Measurements from ENCODE around the gene LRP2. TPM values are rescaled to one million over a fixed set of nuclear protein-coding genes. Genes with fewer than 3 reads are reported as not detected.

LRP2 gene
- total and polyA plus RNA-seq, 2 donors (not counting 1 experiment from before 2014, with no cell fraction given) = under 0.01 TPM; not detected in 1

DNA sequence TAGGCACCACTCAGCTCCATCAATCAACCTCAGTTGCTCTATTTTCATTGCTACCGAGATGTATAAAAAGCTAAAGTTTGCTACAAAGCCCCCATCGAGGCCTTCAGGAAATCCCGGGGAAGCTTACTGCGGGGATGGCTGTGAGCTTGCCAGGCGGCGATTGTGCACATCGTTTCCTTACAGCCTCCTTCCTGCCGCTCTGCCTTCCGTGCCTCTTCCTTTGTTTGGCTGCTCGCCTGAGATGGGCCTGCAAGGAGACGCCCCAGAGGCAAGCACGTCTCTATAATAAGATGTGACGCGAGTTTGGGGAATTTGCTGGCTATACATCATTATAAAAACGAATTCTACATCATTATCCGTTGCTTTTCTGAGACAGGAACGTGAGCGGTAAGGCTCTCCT lies 251.4 kb downstream of the LRP2 start:
- DNase-seq (ENCODE audit: low read depth in 2 of 2) = peak in 1 of 2 donors; percentile 16
- TF ChIP-seq, protein P1, sequence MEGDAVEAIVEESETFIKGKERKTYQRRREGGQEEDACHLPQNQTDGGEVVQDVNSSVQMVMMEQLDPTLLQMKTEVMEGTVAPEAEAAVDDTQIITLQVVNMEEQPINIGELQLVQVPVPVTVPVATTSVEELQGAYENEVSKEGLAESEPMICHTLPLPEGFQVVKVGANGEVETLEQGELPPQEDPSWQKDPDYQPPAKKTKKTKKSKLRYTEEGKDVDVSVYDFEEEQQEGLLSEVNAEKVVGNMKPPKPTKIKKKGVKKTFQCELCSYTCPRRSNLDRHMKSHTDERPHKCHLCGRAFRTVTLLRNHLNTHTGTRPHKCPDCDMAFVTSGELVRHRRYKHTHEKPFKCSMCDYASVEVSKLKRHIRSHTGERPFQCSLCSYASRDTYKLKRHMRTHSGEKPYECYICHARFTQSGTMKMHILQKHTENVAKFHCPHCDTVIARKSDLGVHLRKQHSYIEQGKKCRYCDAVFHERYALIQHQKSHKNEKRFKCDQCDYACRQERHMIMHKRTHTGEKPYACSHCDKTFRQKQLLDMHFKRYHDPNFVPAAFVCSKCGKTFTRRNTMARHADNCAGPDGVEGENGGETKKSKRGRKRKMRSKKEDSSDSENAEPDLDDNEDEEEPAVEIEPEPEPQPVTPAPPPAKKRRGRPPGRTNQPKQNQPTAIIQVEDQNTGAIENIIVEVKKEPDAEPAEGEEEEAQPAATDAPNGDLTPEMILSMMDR (conservative IDR thresholded peaks at IDR 0.05 in 1 of 2, IDR thresholded peaks at IDR 0.05 in 1 of 2; ENCODE audit: low read depth in 1 of 2, low read length in 2 of 2) = no peak
- TF ChIP-seq EZH2 (IDR thresholded peaks at IDR 0.05; ENCODE audit: low read length, missing control alignments) = no peak
- Histone ChIP-seq H3K36me3 (ENCODE audit: control insufficient read depth, insufficient read depth, low read length) (no peaks in the 10 kb centered on the region), H3K9ac (ENCODE audit: insufficient read depth, low read length) (no peak overlapping the region), H3K27ac (ENCODE audit: insufficient read depth, low read length) (no peak overlapping the region), H3K4me3 (replicated peaks in 1 of 4; ENCODE audit: control extremely low read depth in 1 of 4, insufficient read depth in 1 of 4, low read depth in 3 of 4, low read length in 4 of 4) (no peak overlapping the region), H3K4me2 (ENCODE audit: extremely low read depth, insufficient read depth, low read length) (no peak overlapping the region), H3K4me1 (ENCODE audit: control insufficient read depth, extremely low read depth, insufficient read depth, low read length) (no peaks in the 10 kb centered on the region), H2AFZ (ENCODE audit: low read length) (no peak overlapping the region), H3K27me3 (ENCODE audit: control insufficient read depth, insufficient read depth, low read length) (no peaks in the 10 kb centered on the region), H3K79me2 (ENCODE audit: control insufficient read depth, insufficient read depth, low read length) (no peaks in the 10 kb centered on the region), H3K9me3 (ENCODE audit: control insufficient read depth, insufficient read depth, low read depth, low read length) (no peaks in the 10 kb centered on the region), H4K20me1 (ENCODE audit: control insufficient read depth, extremely low read depth, insufficient read depth, low read length) (no peaks in the 10 kb centered on the region)

DNA sequence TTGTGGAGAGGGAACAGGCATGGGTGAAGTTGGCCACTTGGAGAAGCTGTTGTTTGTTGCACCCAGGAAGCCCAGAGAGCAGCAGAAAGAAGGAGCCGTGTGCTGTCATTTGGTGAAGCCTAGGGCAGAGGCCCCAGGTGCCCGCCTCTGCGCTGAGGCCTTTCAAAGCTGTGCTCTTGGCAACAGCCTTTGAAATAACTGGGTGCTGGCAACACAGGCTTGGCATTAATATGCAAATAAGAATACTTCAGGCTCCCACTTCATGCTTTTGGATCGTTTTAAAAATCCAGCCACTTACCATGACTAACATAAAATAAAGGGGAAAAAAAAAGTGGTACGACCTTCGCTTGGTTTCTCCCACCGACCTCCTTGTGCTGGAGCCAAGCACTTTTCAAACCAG lies 251.9 kb downstream of the LRP2 start:
- Histone ChIP-seq H3K4me2 (ENCODE audit: extremely low read depth, insufficient read depth, low read length) (no peak overlapping the region), H3K79me2 (ENCODE audit: control insufficient read depth, insufficient read depth, low read length) (no peaks in the 10 kb centered on the region), H3K4me3 (replicated peaks in 1 of 4; ENCODE audit: control extremely low read depth in 1 of 4, insufficient read depth in 1 of 4, low read depth in 3 of 4, low read length in 4 of 4) (no peak overlapping the region), H2AFZ (ENCODE audit: low read length) (no peak overlapping the region), H3K27me3 (ENCODE audit: control insufficient read depth, insufficient read depth, low read length) (no peaks in the 10 kb centered on the region), H3K27ac (ENCODE audit: insufficient read depth, low read length) (no peak overlapping the region), H3K36me3 (ENCODE audit: control insufficient read depth, insufficient read depth, low read length) (no peaks in the 10 kb centered on the region), H3K9me3 (ENCODE audit: control insufficient read depth, insufficient read depth, low read depth, low read length) (no peaks in the 10 kb centered on the region), H4K20me1 (ENCODE audit: control insufficient read depth, extremely low read depth, insufficient read depth, low read length) (no peaks in the 10 kb centered on the region), H3K9ac (ENCODE audit: insufficient read depth, low read length) (no peak overlapping the region), H3K4me1 (ENCODE audit: control insufficient read depth, extremely low read depth, insufficient read depth, low read length) (no peaks in the 10 kb centered on the region)
- no peak for DNase-seq (ENCODE audit: low read depth in 2 of 2)
- TF ChIP-seq, protein P1 (conservative IDR thresholded peaks at IDR 0.05 in 1 of 2, IDR thresholded peaks at IDR 0.05 in 1 of 2; ENCODE audit: low read depth in 1 of 2, low read length in 2 of 2) = no peak
- no peak for TF ChIP-seq EZH2 (IDR thresholded peaks at IDR 0.05; ENCODE audit: low read length, missing control alignments)

DNA sequence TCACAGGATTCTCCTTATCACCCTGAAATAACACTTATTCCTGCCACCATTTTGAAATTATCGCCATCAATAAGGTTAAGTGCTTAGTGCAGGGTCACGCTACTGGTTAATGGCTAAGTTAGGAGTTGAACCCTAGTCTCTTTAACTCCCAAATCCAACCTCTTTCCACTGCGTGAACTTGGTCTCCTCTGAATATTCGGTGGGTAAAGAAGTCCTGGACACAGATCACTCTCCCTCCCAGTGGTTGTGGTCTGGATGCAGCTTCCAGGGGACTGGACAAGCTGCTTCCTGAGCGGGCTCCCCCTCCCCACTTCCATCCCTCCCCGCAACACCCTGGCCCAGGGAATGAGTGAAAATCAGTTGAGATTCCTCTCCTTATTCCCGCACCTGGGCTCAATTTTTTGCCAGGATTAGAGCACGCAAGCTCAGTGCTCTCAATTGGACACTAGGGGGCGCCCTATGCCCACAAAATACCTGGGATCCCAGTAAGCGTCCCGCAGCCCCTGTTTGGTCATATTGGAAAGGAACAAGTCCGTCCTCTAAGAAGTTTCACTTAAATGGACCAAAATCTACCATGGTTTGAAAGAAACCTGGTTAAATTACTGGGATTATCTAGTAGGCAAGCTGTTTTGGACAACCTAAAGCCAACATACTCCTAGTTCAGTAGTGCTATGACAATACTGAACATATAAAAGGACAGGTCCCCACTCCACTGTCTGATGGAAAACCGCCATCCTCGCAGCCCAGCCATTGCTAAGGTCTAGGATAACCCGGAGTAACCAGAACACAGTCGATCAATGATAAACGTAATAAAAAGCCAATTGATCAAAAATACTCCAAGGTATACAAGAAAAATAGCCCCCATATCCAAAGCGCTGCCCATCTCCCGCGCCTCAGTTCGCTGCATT lies 252.6 kb downstream of the LRP2 start:
- H3K4me1 ChIP-seq (ENCODE audit: control insufficient read depth, extremely low read depth, insufficient read depth, low read length) = no peaks in the 10 kb centered on the region
- no peak overlapping the region for H3K27ac ChIP-seq (ENCODE audit: insufficient read depth, low read length)
- DNase-seq (ENCODE audit: low read depth in 2 of 2) = peak; percentile 60 to 82
- H4K20me1 ChIP-seq (ENCODE audit: control insufficient read depth, extremely low read depth, insufficient read depth, low read length) = no peaks in the 10 kb centered on the region
- TF ChIP-seq, protein P1 (conservative IDR thresholded peaks at IDR 0.05 in 1 of 2, IDR thresholded peaks at IDR 0.05 in 1 of 2; ENCODE audit: low read depth in 1 of 2, low read length in 2 of 2) = peak; percentile 76 to 86
- TF ChIP-seq EZH2 (IDR thresholded peaks at IDR 0.05; ENCODE audit: low read length, missing control alignments) = no peak
- H3K79me2 ChIP-seq (ENCODE audit: control insufficient read depth, insufficient read depth, low read length) = no peaks in the 10 kb centered on the region
- no peak overlapping the region for H2AFZ ChIP-seq (ENCODE audit: low read length)
- no peak overlapping the region for H3K4me3 ChIP-seq (replicated peaks in 1 of 4; ENCODE audit: control extremely low read depth in 1 of 4, insufficient read depth in 1 of 4, low read depth in 3 of 4, low read length in 4 of 4)
- no peak overlapping the region for H3K4me2 ChIP-seq (ENCODE audit: extremely low read depth, insufficient read depth, low read length)
- no peak overlapping the region for H3K9ac ChIP-seq (ENCODE audit: insufficient read depth, low read length)
- no peaks in the 10 kb centered on the region for H3K27me3 ChIP-seq (ENCODE audit: control insufficient read depth, insufficient read depth, low read length)
- no peaks in the 10 kb centered on the region for H3K36me3 ChIP-seq (ENCODE audit: control insufficient read depth, insufficient read depth, low read length)
- no peaks in the 10 kb centered on the region for H3K9me3 ChIP-seq (ENCODE audit: control insufficient read depth, insufficient read depth, low read depth, low read length)
